OCI-LY3 (cell line): ENCODE results near the gene HSD11B1.

Source experiments
- H2AFZ ChIP-seq: fragments of 200-600, 300-600 bp; shearing (Covaris generic); 2 replicates; pipeline ENCODE4 v1.6.0; 2014; ENCODE audit warnings: antibody characterized with exemption, low read depth, low read length
- H3K27ac ChIP-seq: fragments of 200-600, 300-600 bp; sonication (generic); 2 replicates; pipeline ENCODE4 v1.5.1; 2014; ENCODE audit warnings: mild to moderate bottlenecking, low read length, moderate library complexity, mixed read lengths
- H3K27me3 ChIP-seq: fragments of 200-600, 300-600 bp; sonication (generic); 2 replicates; pipeline ENCODE4 v1.6.1; 2014; ENCODE audit warnings: low read depth, low read length, mixed read lengths
- H3K36me3 ChIP-seq: fragments of 200-600, 300-600 bp; sonication (generic); replicated peaks from 2 replicates; pipeline ENCODE3; 2014; ENCODE audit warnings: low read depth, low read length, mixed read lengths
- H3K4me1 ChIP-seq: fragments of 300-600, 200-600 bp; sonication (generic); 2 replicates; pipeline ENCODE4 v1.6.1; 2014; ENCODE audit warnings: low read length, mixed read lengths
- H3K4me2 ChIP-seq: fragments of 200-600, 300-600 bp; sonication (generic); 2 replicates; pipeline ENCODE4 v1.6.1; 2014; ENCODE audit warnings: low read length, mixed read lengths
- H3K4me3 ChIP-seq: fragments of 300-600, 200-600 bp; sonication (generic); 2 replicates; pipeline ENCODE4 v1.5.1; 2014; ENCODE audit warnings: antibody characterized with exemption, mild to moderate bottlenecking, low read length, moderate library complexity
- H3K79me2 ChIP-seq: fragments of 300-600, 200-600 bp; shearing (Covaris generic); 2 replicates; pipeline ENCODE4 v1.6.1; 2014; ENCODE audit warnings: mild to moderate bottlenecking, low read length, mixed read lengths
- H3K9ac ChIP-seq: fragments of 300-600, 200-600 bp; shearing (Covaris generic); 2 replicates; pipeline ENCODE4 v1.6.0; 2014; ENCODE audit warnings: mild to moderate bottlenecking, low read length, moderate library complexity
- H3K9me3 ChIP-seq: fragments of 200-600, 300-600 bp; shearing (Covaris generic); 2 replicates; pipeline ENCODE4 v1.6.1; 2014; ENCODE audit warnings: low read length, mixed read lengths; ENCODE audit not compliant: insufficient read depth
- H4K20me1 ChIP-seq: fragments of 200-600, 300-600 bp; sonication (generic); 2 replicates; pipeline ENCODE4 v1.6.1; 2016; ENCODE audit warnings: low read length, mixed read lengths; ENCODE audit not compliant: insufficient read depth
- EZH2phosphoT487 ChIP-seq: fragments of 200-600 bp; shearing (Covaris generic); IDR thresholded peaks from 2 replicates; pipeline ENCODE4 v1.6.1; 2018; ENCODE audit warnings: antibody characterized with exemption, mixed run types, low read depth
- TF ChIP-seq, protein P1 (sequence below): fragments of 200-600, 300-600 bp; sonication (generic); IDR thresholded peaks from 2 replicates; pipeline ENCODE4 v1.5.1; 2014; ENCODE audit warnings: antibody characterized with exemption, low read length, low read depth

The HSD11B1 gene

DNA sequence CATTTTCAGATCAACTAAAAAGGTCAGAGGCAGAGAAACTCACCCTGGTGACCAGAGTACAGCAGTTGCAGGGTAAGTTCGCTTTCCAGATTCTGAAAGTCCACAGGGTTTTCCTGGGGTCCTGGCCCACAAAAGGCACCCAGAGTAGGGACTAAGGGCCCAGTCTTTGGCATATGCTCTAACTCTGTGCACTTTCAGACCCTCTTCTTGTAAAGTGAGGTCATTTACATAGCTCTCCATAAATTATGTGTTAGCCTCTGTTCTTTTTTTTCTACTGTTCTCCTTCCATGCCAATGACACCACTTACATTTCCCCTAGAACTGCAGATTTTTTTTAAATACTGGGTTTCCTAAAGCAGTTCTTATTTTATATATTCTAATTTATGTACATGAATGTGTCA is 73.5 kb downstream of the HSD11B1 start:
- Histone ChIP-seq H3K9ac (no peak overlapping the region), H3K27me3 (no peaks in the 10 kb centered on the region), H3K36me3 (peaks cover 46% of the 10 kb centered on the region), H4K20me1 (no peaks in the 10 kb centered on the region), H3K4me2 (no peak overlapping the region), H3K27ac (no peak overlapping the region), H2AFZ (no peak overlapping the region), H3K4me1 (peaks cover 35% of the 10 kb centered on the region), H3K79me2 (peaks cover 7% of the 10 kb centered on the region), H3K9me3 (no peaks in the 10 kb centered on the region), H3K4me3 (no peak overlapping the region)
- TF ChIP-seq, protein P1, sequence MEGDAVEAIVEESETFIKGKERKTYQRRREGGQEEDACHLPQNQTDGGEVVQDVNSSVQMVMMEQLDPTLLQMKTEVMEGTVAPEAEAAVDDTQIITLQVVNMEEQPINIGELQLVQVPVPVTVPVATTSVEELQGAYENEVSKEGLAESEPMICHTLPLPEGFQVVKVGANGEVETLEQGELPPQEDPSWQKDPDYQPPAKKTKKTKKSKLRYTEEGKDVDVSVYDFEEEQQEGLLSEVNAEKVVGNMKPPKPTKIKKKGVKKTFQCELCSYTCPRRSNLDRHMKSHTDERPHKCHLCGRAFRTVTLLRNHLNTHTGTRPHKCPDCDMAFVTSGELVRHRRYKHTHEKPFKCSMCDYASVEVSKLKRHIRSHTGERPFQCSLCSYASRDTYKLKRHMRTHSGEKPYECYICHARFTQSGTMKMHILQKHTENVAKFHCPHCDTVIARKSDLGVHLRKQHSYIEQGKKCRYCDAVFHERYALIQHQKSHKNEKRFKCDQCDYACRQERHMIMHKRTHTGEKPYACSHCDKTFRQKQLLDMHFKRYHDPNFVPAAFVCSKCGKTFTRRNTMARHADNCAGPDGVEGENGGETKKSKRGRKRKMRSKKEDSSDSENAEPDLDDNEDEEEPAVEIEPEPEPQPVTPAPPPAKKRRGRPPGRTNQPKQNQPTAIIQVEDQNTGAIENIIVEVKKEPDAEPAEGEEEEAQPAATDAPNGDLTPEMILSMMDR = no peak
- TF ChIP-seq EZH2phosphoT487 = no peak

DNA sequence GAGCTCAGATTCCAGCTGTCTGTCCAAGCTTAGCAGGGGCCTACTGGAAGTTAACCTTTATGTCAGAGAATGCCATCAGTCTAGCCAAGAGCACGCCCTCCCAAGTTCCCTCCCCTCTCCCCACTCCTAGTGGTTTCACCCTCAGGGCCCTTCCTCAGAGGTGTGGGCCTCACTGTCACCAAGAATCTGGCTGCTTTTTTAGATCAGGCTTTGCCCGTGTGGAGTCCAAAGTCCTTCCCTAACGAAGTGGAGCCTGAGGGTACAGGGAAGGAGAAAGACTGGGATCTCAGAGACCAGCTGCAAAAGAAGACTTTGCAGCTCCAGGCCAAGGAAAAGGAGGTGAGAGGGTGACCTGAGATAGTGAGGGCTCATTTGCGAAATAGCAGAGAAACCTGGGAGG is 75.6 kb downstream of the HSD11B1 start:
- Histone ChIP-seq H4K20me1 (no peaks in the 10 kb centered on the region), H3K4me1 (peaks cover 26% of the 10 kb centered on the region), H3K4me3 (no peak overlapping the region), H3K27ac (no peak overlapping the region), H3K4me2 (no peak overlapping the region), H2AFZ (no peak overlapping the region), H3K9ac (no peak overlapping the region), H3K79me2 (peaks cover 19% of the 10 kb centered on the region), H3K36me3 (peaks cover 47% of the 10 kb centered on the region), H3K27me3 (no peaks in the 10 kb centered on the region), H3K9me3 (no peaks in the 10 kb centered on the region)
- TF ChIP-seq, protein P1 = no peak
- no peak for TF ChIP-seq EZH2phosphoT487

DNA sequence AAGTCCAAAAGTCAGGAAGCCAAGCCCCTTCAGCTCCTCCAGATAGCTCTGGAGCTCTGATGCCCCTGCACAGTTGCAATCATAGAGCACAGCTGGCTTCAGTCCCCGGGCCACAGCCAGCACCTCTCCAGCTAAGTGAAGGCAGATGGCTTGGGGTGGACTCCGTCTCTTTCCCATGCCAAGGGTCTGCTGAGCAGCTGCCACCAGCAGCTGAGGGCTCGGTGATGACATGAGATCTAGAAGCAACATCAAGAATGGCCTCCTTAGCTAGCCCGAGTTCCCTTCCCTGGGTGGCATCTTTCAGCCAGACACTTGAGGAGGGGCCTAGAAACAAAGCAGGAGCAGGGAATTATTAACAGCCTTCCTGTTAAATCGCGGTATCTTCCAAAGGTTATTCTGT is 78.7 kb downstream of the HSD11B1 start:
- no peak overlapping the region for H2AFZ ChIP-seq
- H3K4me1 ChIP-seq = peaks cover 24% of the 10 kb centered on the region
- peak overlapping the region; percentile 84 for H3K9ac ChIP-seq
- TF ChIP-seq, protein P1 = no peak
- no peak for TF ChIP-seq EZH2phosphoT487
- peaks cover 32% of the 10 kb centered on the region for H3K36me3 ChIP-seq
- H3K4me2 ChIP-seq = peak overlapping the region; percentile 80
- no peaks in the 10 kb centered on the region for H3K27me3 ChIP-seq
- no peak overlapping the region for H3K27ac ChIP-seq
- peak overlapping the region; percentile 84 for H3K4me3 ChIP-seq
- H3K79me2 ChIP-seq = peaks cover 19% of the 10 kb centered on the region
- no peaks in the 10 kb centered on the region for H4K20me1 ChIP-seq
- H3K9me3 ChIP-seq = no peaks in the 10 kb centered on the region
